Stimulated activated naive CD8-positive, alpha-beta T cell treated with anti-CD3 and anti-CD28 coated beads, Interleukin-15, Interleukin-2, amounts not matched to agents 100 U/mL and 50 U/mL, for 24 hours (primary cell): ENCODE results near the gene COPE.
"Not testable (repeated sequence)": the region's sequence is repeated elsewhere in the genome, so short reads cannot be mapped to it uniquely, and the experiment has no call there.

Experiments
- ATAC-seq: fragments of 150-1000 bp; cut with Tn5 transposase; one replicate; pipeline ENCODE4 v1.10.0; 2021
- DNase-seq: peaks from one replicate; pipeline ENCODE4 v3.0.0; 2021

The COPE gene

DNA sequence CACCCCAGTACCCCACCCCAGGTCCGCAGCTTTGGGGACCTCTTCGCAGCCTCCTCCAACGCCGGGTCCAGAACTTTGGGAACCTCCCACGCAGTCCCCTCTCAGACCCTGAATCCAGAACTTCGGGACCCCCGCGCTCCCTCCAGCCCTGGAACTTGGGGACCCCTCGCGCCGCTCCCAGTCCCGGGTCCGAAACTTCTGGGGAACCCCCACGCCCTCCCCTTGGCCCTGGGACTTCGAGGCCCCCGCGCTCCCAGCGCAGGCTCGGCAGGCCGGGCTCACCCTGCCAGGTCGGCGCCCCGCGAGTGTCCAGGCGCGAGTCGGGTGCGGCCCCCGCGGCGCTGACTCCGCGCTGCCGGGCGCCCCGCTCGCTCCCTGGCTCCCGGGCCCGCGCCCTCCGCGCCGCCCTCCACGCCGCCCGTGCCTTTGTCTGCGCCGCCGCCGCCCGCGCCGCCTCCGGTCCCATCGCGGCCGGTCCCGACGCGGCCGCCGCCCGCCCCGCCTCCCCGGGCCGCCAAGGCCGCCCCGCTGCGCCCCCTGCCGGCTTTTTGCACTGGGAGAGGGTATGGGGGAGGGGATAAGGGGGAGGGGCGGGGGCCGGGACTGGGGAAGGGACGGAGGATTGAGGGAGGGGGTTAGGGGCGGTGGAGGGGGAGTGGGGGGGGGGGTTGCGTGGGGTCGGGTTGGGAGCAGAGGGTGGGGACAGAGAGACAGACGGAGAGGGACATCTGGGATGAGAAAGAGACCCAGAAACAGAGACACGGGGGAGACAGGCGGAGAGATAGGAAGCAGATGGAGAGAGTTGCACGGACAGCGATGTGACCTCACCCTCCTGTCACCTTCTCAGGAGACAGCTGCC, 21.8 kb upstream of the COPE start, which contains the start of gene HOMER3:
HOMER3 (minus strand) TSS at position 449 of the 859 bp plus-strand sequence. CDS start 2,235 bp downstream, outside the sequence.
- ATAC-seq (peak; percentile 64), DNase-seq (peak; percentile 91)

GRCh38 chr19:18939922-18940768, 21.0 kb upstream of the COPE start:
- ATAC-seq (peak; percentile 33), DNase-seq (peak; percentile 41)

DNA sequence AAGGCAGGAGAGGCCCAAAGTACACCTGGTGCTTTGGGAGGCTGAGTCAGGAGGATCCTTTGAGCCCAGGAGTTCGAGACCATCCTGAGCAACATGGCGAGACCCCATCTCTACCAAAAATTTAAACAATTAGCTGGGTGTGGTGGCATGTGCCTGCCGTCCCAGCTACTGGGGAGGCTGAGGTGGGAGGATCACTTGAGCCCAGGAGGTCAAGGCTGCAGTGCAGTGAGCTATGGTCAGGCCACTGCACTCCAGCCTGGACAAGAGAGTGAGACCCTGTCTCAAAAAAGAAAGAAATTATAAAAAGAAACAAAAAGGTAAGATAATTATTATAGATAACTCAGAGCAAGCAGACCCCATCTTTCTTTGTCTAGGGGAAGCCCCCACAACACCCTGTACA, 20.0 kb upstream of the COPE start:
- no peak for ATAC-seq

DNA sequence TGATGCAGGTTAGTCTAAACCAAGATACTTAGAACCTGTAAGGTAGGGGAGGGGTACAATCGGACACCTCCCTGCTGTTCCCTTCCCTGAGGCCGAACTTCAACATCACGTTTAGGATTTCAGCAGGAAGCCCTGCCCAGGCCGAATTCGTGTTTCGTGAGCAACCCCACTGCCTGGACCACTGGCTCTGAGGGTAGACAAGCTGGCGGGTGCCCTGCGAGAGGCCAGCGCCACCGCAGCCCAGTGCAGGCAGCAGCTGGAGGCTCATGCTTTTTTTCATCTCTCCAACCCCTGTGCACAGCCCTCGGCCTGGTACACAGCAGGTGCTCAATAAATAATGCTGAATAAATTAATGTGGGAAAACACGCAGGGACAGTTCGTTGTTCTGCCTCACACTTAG, 14.1 kb upstream of the COPE start:
- ATAC-seq (no peak), DNase-seq (no peak)

More for the DNA sequence above, 20.0 kb upstream of the COPE start:
- no peak for DNase-seq

- ATAC-seq (peak; percentile 87), DNase-seq (peak; percentile 91)
These were observed 13.1 kb upstream of the COPE start for GRCh38 chr19:18932216-18932841.

DNA sequence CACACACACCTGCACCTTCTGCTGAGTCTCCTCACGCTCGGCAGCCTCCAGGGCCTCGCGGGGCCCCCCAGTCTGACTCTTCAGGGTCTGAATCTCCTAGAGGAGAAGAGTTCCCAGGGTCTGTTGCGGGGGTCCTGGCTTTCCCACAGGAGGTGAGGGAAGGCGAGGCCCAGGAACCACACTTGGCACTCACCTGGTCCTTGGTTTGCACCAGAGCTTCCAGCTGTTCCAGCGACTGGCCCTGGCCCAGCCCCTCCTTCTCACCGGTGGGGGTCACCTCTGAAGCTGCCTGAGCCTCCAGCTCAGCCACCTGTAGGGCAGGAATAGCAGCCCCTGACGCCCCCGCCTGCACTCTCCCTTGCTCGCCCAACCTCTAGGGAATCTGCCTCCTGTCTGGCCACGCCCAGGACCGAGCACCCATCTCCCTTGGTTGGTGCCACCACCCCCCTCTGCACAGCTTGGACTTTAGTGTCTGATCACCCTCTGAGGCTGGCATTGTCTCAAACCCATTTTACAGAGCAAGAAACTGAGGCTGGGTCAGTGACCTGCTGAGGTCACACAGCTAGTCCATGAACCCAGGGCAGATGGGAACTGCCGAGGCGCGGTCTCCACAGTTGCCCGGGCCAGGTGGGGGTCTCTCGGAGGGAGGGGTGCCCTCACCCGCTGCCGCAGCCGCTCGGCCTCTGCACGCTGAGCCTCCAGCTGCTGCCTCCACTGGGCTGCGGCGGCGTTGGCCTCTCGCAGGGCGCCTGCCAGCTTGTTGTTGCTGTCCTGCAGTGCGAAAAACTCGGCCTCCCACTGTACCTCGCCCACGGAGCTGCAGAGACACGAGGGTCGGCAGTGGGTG, 12.4 kb upstream of the COPE start:
- DNase-seq (no peak), ATAC-seq (no peak)

GRCh38 chr19:18929311-18929710, 10.1 kb upstream of the COPE start:
- DNase-seq (no peak), ATAC-seq (no peak)

DNA sequence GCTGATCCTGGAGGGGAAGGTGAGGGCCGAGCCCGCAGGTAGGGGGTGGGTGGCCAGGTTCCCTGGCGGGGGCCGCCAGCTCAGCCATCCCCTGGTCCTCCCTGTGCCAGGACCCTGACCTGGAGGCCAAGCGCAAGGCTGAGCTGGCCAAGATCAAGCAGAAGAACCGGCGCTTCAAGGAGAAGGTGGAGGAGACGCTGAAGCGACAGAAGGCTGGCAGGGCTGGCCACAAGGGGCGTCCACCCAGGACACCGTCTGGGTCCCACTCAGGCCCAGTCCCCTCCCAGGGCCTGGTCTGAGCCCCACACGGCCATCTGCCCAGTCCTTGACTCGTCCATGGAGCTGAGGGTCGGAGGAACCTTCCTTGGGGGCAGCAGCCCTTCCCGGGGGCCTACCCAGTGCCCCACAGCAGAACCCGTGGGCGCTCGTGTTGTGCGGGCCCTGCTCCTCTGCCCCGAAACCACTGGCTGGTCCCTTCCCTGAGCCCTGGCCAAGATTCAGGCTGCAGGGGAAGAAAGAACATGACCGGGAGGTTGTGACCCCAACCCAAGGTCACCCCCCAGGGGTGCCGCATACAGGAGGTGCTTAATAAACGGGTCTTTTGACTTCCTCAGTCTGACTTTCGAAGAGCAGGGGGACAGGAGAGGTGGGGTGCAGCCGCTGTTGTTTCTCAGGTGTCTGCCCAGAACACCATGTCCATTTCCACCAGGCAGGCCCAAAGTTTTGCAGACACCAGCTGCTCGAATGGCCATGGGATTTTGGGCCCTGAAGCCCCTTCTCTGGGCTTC, 9.0 kb upstream of the COPE start:
- DNase-seq (no peak), ATAC-seq (no peak)

DNA sequence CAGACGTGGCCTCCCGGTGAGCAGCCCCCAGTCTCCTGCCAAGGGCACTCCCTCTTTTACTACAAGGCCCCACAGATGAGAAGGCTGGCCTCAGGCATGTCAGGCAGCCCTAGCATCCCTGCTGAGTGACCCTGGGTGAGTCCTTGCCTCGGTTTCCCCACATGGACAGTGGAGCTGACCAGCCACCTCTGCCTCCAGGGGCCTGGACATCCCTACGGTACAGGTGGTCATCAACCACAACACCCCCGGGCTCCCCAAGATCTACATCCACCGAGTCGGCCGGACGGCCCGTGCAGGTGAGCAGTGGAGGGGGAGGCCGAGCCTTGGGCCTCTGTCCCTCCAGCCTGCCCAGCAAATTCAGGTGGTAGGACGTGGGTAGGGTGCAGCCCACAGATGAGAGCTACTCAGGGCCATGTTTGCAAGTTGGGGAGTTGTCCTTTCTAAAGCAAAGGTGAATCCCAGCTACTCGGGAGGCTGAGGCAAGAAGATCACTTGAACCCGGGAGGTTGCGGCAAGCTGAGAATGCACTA, 5.6 kb upstream of the COPE start:
- no peak for ATAC-seq
- DNase-seq = no peak

DNA sequence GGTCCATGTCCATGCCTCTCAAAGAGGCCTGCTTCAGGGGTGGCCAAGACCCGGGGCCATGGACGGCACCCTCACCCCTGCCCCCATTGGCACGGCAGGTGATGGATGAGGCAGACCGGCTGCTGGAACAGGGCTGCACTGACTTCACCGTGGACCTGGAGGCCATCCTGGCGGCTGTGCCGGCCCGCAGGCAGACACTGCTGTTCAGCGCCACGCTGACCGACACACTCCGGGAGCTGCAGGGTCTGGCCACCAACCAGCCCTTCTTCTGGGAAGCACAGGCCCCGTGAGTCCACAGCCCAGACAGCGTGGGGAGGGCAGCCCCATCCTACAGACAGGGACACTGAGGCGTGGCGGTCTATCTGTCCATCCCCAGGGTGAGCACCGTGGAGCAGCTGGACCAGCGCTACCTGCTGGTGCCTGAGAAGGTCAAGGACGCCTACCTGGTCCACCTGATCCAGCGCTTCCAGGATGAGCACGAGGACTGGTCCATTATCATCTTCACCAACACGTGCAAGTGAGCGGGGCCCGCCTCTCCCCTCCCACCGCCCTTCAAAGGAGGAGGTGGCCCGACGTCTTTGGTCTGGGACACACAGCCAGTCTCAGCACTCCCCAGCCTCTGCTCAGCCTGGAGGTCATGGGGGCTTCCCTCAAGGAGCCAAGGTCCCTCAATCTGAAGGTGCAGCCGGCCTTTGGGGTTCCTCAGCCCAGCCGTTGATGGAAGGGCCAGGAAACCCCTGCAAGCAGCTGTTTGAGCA, 3.2 kb upstream of the COPE start:
- ATAC-seq (no peak), DNase-seq (no peak)

- ATAC-seq = no peak
- no peak for DNase-seq
These were observed 2.4 kb upstream of the COPE start for GRCh38 chr19:18921593-18921992.

- ATAC-seq = no peak
- no peak for DNase-seq
These were observed 1.2 kb upstream of the COPE start for GRCh38 chr19:18920400-18920799.

DNA sequence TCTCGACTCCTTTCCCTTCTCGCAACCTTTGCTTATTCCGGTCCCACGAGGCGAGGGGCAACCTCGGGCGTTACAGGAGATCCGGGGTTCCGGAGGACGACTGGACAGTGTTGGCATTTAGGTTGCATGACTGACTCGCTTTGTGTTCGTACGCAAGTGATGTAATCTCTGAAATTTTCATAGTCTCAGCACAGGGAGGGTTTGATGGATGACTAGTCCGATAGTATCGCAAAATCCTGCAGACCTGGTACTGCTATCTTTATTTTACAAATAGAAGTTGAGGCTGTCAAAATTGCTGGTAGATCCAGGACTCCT, 670 bp upstream of the COPE start:
- no peak for DNase-seq
- no peak for ATAC-seq

DNA sequence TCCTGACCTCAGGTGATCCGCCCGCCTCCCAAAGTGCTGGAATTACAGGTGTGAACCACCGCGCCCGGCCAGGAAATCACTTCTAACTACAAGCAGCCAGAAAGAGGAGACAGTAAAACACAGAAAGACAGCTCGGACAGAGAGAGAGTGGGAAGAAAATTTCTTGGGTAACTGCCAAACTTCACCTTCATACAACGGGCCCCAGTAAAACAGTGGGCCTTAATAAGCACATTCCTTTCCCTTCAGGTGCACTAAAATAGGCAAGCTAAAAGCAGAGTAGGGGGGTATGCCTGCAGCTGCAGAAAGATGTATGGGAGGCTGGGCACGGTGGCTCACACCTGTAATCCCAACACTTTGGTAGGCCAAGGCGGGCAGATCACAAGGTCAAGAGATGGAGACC, 1.6 kb downstream of the COPE start:
- ATAC-seq, DNase-seq: not testable (repeated sequence)

- DNase-seq = peak; percentile 55
- ATAC-seq = no peak
These were observed 3.5 kb downstream of the COPE start for GRCh38 chr19:18915639-18916038.

GRCh38 chr19:18913466-18913865, 5.7 kb downstream of the COPE start:
- ATAC-seq = no peak
- DNase-seq = no peak

DNA sequence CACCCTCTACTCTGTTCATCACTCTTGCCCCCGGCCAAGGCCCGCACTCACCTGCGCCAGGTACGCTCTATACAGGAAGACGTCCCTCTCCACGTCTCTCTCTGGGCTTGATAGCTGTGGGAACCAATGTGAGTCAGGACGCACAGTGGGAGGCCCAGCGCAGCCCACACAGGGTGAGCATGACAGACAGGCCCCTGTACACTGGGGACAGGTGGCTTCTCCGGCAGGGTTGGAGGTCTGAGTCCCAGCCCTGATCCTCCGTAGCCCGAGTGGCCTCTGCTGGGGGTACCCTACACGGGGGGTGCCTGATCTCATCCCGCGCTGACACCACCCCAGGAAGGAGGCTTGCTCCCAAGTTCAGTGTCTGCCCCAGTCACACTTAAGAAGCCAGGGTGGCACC, 6.3 kb downstream of the COPE start:
- ATAC-seq (no peak), DNase-seq (no peak)

- DNase-seq (no peak), ATAC-seq (no peak)
These were observed 8.3 kb downstream of the COPE start for GRCh38 chr19:18910801-18911436.

DNA sequence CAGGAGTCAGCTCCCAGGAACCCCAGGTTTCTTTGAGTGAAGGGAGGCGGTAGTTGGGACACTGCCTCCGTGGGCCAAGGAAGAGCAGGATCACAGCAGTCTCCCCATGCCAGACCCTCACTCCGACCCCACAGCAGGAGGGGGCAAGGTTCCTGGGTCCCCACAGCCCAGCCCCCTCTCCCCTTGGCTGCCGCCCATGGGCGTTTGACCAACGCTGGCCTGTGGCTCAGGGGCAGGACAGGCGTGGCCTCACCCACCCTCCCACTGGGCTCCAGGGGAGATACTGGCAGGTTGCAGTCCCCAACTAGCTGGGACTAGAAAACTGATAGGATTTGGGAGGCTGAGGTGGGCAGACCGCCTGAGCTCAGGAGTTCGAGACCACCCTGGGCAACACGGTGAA, 9.2 kb downstream of the COPE start:
- no peak for DNase-seq
- ATAC-seq = no peak
